Prostate gland (tissue), 2 donors: ENCODE results near the gene ZMIZ1.

Experiments used
- POLR2A ChIP-seq: fragments of 450-650 bp; IDR thresholded peaks from one replicate; pipeline ENCODE4 v1.6.1; 2016; ENCODE audit warnings: antibody characterized with exemption, mild to moderate bottlenecking
- TF ChIP-seq, protein P1 (sequence below), 4 experiments: fragments of 200-600 bp in 2 of 4; fragments of 450-650 bp in 2 of 4; sonication (generic) in 2 of 4; IDR thresholded peaks; 1 replicate in 3 of 4; 2 replicates in 1 of 4; pipeline ENCODE4 v1.5.1; 2016 to 2019; ENCODE audit warnings: antibody characterized with exemption in 4 of 4, mild to moderate bottlenecking in 2 of 4, moderate library complexity in 2 of 4

GRCh38 chr10:79286318-79286951 lies 217.7 kb downstream of the ZMIZ1 start:
- no peak for TF ChIP-seq POLR2A
- TF ChIP-seq, protein P1, sequence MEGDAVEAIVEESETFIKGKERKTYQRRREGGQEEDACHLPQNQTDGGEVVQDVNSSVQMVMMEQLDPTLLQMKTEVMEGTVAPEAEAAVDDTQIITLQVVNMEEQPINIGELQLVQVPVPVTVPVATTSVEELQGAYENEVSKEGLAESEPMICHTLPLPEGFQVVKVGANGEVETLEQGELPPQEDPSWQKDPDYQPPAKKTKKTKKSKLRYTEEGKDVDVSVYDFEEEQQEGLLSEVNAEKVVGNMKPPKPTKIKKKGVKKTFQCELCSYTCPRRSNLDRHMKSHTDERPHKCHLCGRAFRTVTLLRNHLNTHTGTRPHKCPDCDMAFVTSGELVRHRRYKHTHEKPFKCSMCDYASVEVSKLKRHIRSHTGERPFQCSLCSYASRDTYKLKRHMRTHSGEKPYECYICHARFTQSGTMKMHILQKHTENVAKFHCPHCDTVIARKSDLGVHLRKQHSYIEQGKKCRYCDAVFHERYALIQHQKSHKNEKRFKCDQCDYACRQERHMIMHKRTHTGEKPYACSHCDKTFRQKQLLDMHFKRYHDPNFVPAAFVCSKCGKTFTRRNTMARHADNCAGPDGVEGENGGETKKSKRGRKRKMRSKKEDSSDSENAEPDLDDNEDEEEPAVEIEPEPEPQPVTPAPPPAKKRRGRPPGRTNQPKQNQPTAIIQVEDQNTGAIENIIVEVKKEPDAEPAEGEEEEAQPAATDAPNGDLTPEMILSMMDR (IDR thresholded peaks at IDR 0.05): no peak
